Stimulated activated CD4-positive, alpha-beta T cell treated with anti-CD3 and anti-CD28 coated beads, Interleukin-2, amount 100 ng/mL, for 24 hours (primary cell): ENCODE data around the gene IL1RL1.

Experiments used
- DNase-seq, 2 donors: peaks; one replicate each; pipeline ENCODE4 v3.0.0-alpha.2; 2020

The IL1RL1 gene

GRCh38 chr2:102376052-102376591 lies 64.8 kb downstream of the IL1RL1 start:
- no peak for DNase-seq

- no peak for DNase-seq
Measured at GRCh38 chr2:102383722-102384121, 72.4 kb downstream of the IL1RL1 start.

- DNase-seq = no peak
Measured at GRCh38 chr2:102385522-102385921, 74.2 kb downstream of the IL1RL1 start.

- DNase-seq = no peak
Measured at GRCh38 chr2:102386004-102386403, 74.6 kb downstream of the IL1RL1 start.

- DNase-seq = no peak
Measured at GRCh38 chr2:102386867-102387541, 75.6 kb downstream of the IL1RL1 start.

GRCh38 chr2:102387763-102388546 lies 76.6 kb downstream of the IL1RL1 start:
- DNase-seq = no peak

GRCh38 chr2:102391565-102391964 lies 80.2 kb downstream of the IL1RL1 start:
- peak in 1 of 2 donors; percentile 38 for DNase-seq

GRCh38 chr2:102392096-102392495 lies 80.7 kb downstream of the IL1RL1 start:
- no peak for DNase-seq

GRCh38 chr2:102392942-102393341 lies 81.6 kb downstream of the IL1RL1 start:
- no peak for DNase-seq

- no peak for DNase-seq
Measured at GRCh38 chr2:102396012-102396411, 84.6 kb downstream of the IL1RL1 start.

GRCh38 chr2:102397209-102397608 lies 85.8 kb downstream of the IL1RL1 start:
- no peak for DNase-seq

GRCh38 chr2:102399499-102400141 lies 88.3 kb downstream of the IL1RL1 start:
- no peak for DNase-seq

- no peak for DNase-seq
Measured at GRCh38 chr2:102401456-102401855, 90.1 kb downstream of the IL1RL1 start.
